ENCODE measurements around the gene ANKHD1.

GRCh38 chr5:140565024-140565779 is 163.6 kb downstream of the ANKHD1 start:
- TF ChIP-seq, protein P1, sequence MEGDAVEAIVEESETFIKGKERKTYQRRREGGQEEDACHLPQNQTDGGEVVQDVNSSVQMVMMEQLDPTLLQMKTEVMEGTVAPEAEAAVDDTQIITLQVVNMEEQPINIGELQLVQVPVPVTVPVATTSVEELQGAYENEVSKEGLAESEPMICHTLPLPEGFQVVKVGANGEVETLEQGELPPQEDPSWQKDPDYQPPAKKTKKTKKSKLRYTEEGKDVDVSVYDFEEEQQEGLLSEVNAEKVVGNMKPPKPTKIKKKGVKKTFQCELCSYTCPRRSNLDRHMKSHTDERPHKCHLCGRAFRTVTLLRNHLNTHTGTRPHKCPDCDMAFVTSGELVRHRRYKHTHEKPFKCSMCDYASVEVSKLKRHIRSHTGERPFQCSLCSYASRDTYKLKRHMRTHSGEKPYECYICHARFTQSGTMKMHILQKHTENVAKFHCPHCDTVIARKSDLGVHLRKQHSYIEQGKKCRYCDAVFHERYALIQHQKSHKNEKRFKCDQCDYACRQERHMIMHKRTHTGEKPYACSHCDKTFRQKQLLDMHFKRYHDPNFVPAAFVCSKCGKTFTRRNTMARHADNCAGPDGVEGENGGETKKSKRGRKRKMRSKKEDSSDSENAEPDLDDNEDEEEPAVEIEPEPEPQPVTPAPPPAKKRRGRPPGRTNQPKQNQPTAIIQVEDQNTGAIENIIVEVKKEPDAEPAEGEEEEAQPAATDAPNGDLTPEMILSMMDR (conservative IDR thresholded peaks at IDR 0.05 in 1 of 2, IDR thresholded peaks at IDR 0.05 in 1 of 2; ENCODE audit: low read depth in 1 of 2, low read length in 2 of 2) = no peak
- no peak for TF ChIP-seq EZH2 (IDR thresholded peaks at IDR 0.05; ENCODE audit: low read length, missing control alignments)

Data from fibroblast of lung (primary cell).